8988T (cell line): ENCODE results near the gene IMPDH2.
A peak's percentile ranks its signal among the peaks of the same experiment; 100 is the strongest.
"Not testable (repeated sequence)": the region's sequence is repeated elsewhere in the genome, so short reads cannot be mapped to it uniquely, and the experiment has no call there.

Experiments
- DNase-seq: peaks from one replicate; pipeline ENCODE4 v3.0.0; 2011

IMPDH2 gene

GRCh38 chr3:49021213-49021812 is 7.9 kb downstream of the IMPDH2 start:
- DNase-seq = peak; percentile 95

- DNase-seq = peak; percentile 59
Observed at GRCh38 chr3:49020330-49021212, 8.6 kb downstream of the IMPDH2 start.

GRCh38 chr3:49019941-49020329 is 9.3 kb downstream of the IMPDH2 start:
- no peak for DNase-seq

- DNase-seq = no peak
Observed at GRCh38 chr3:49018707-49019006, 10.5 kb downstream of the IMPDH2 start.

- peak; percentile 78 for DNase-seq
Observed at GRCh38 chr3:49017971-49018706, 11.1 kb downstream of the IMPDH2 start, which contains the start of gene DALRD3. DALRD3 (minus strand) TSS chr3:49018580; CDS start chr3:49018564, 16 bp downstream.

- DNase-seq = peak; percentile 39
Observed at GRCh38 chr3:49017229-49017970, 11.8 kb downstream of the IMPDH2 start.

GRCh38 chr3:49016414-49017228 is 12.6 kb downstream of the IMPDH2 start:
- no peak for DNase-seq

GRCh38 chr3:49015765-49016164 is 13.4 kb downstream of the IMPDH2 start:
- peak; percentile 8 for DNase-seq

- no peak for DNase-seq
Observed at GRCh38 chr3:49015072-49015471, 14.1 kb downstream of the IMPDH2 start.

- DNase-seq = peak; percentile 86
Observed at GRCh38 chr3:49013738-49014660, 15.2 kb downstream of the IMPDH2 start.

- DNase-seq = peak; percentile 10
Observed at GRCh38 chr3:49013113-49013737, 16.0 kb downstream of the IMPDH2 start.

- peak; percentile 35 for DNase-seq
Observed at GRCh38 chr3:49012441-49013017, 16.7 kb downstream of the IMPDH2 start.

GRCh38 chr3:49009396-49009795 is 19.8 kb downstream of the IMPDH2 start:
- DNase-seq = no peak

GRCh38 chr3:49008627-49009026 is 20.6 kb downstream of the IMPDH2 start:
- not testable (repeated sequence) for DNase-seq

- peak; percentile 91 for DNase-seq
Observed at GRCh38 chr3:49007771-49008528, 21.2 kb downstream of the IMPDH2 start.

GRCh38 chr3:49007068-49007770 is 22.0 kb downstream of the IMPDH2 start, which contains the start of gene WDR6:
WDR6 (plus strand) TSS chr3:49007391; CDS start chr3:49007432, 41 bp downstream.
- DNase-seq = peak; percentile 98

- no peak for DNase-seq
Observed at GRCh38 chr3:49006408-49007067, 22.7 kb downstream of the IMPDH2 start.

- no peak for DNase-seq
Observed at GRCh38 chr3:49005998-49006397, 23.2 kb downstream of the IMPDH2 start.
